Stomach (tissue), 4 donors: Measurements from ENCODE around the gene C16orf90.

ENCODE experiments used
- CTCF ChIP-seq, 7 experiments: fragments of 450-650 bp in 4 of 7; fragments of 200-600 bp in 3 of 7; sonication (generic) in 3 of 7; IDR thresholded peaks; one replicate each; pipeline ENCODE4 v1.5.1; 2016 to 2019; ENCODE audit warnings: antibody characterized with exemption in 7 of 7, control low read depth in 2 of 7, mild to moderate bottlenecking in 1 of 7
- POLR2A ChIP-seq, 4 donors: fragments of 450-650 bp; IDR thresholded peaks; one replicate each; pipeline ENCODE4 v1.6.1; 2016; ENCODE audit warnings: antibody characterized with exemption in 4 of 4, control low read depth in 2 of 4, mild to moderate bottlenecking in 1 of 4, moderate library complexity in 1 of 4

- TF ChIP-seq CTCF (IDR thresholded peaks at IDR 0.05), result no peak
- no peak for TF ChIP-seq POLR2A (IDR thresholded peaks at IDR 0.05)
Measured at GRCh38 chr16:3484318-3485096, 10.8 kb downstream of the C16orf90 start.
